Activated T-cell treated with anti-CD3 and anti-CD28 coated beads for 1 hour (primary cell): ENCODE results near the gene NRG3.

ENCODE experiments used
- DNase-seq: peaks from one replicate; pipeline ENCODE4 v3.0.0-alpha.2; 2020; ENCODE audit warnings: low read depth

The NRG3 gene

DNA sequence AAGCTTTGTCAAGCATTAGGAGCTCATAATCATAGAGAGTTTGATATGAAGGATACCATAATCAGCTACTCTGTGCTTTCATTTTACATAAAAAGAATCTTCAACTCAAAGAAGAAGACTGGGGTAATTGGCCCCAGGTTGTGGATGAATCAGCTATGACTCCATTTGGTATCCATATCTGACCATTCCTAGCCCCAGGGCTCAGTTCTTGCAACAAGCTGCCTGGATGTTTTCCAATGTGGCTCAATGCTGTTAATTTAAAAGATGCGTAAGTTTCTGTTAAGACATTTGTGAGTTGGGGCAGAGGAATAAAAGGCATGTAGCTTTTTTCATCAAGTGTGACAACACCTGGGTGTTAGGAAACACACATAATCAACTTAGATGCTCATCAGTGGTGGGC lies 951.1 kb downstream of the NRG3 start:
- DNase-seq = no peak

DNA sequence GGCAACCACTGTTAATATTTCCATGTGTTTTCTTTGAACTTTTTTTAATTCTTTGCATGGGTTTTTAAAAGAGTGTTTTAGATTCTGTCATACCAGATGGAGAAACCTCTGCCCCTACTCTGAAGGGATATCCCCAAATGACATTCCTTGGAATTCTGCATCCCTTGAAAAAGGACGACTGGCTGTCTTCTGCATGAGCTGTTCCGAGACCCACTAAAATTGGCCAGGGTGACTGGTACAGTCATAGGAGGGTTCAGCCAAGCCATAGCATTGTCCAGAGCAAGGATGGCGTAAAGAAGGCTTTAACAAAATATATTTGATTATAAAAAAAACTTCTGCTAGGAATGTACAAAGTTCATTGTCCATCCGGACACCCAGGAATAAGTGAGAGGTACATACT lies 952.9 kb downstream of the NRG3 start:
- DNase-seq = no peak

DNA sequence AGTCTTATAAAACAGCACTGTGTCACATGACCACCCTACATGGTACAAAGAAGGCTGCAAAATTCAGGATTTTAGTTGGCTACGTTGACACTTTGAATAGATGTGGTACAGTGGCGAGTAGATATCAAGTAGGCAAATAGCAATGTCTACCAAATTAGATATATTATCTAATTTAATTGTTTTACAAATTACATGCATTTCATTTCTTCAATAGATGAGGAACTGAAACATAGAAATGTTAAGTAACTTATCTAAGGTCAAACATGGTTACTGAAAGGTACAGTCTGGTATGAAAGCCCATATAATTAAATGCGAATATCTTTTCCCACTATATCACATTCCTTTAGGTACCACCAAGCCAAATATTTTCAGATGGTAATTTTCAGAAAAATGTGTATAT lies 972.2 kb downstream of the NRG3 start:
- no peak for DNase-seq

DNA sequence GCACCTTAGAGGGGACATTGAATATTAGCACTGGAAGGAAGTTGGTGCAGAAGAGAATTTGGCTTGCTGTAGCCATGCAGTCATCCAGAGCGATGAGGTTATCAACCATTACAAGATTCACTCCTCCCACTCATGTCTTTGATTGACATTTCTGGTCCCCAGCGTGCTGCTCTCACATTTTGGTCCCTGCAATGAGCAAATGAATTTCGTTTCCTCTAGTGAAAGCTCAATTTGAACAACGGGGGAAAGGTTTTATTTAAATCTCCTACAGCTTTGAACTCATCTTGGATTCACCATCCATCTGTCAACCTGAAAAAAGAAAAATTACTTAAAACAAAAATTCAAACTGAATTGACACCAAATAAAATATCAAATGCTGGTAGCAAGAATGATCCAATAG lies 975.2 kb downstream of the NRG3 start:
- no peak for DNase-seq

DNA sequence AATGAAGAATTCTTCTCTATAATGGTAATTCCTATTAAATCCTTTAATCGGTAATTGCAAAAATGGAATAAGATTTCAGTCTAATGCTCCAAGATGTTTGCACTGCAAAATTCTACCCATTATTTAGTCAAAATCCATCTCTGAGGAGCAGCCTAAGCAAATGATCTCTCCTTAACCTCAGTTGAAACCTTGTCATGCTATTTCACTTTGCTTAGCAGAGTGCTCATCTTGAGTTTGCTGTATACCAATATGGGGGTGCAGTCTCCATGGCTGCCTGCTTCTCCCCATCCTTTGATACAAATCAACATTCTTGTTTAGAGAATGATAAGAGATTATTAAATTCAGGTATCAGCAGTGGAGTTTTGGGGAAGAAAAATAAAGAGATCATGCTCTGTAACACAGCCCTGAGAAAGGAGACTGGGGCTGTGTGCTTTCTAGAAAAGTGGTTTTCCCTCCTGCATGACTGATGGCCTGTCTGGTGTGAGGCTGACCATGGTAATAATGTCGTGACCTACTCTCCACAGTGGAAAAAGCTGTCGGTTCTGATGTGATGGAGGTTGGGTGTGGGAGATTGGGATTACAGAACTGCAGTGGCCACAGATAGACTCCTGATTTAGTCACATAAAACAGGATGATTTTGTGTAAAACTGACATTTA lies 982.1 kb downstream of the NRG3 start:
- no peak for DNase-seq

DNA sequence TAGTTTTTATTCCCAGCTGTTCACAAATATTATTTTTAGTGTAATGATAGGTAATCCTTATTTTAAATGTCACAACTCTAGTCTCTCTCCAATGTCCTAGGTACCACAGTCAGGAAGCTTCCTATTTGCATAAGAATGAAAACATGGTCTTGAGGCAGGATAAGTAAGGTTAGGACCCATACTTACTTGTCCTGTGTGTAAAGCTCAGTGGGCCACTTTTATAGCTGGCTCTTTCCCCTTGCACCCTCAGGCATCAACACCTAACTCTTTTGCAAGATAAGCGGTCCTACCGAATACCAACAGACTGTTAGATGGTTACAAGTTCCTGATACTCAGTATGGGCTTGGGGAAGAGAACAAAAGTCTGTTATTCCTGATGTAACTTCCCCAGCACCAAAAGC lies 986.9 kb downstream of the NRG3 start:
- no peak for DNase-seq

DNA sequence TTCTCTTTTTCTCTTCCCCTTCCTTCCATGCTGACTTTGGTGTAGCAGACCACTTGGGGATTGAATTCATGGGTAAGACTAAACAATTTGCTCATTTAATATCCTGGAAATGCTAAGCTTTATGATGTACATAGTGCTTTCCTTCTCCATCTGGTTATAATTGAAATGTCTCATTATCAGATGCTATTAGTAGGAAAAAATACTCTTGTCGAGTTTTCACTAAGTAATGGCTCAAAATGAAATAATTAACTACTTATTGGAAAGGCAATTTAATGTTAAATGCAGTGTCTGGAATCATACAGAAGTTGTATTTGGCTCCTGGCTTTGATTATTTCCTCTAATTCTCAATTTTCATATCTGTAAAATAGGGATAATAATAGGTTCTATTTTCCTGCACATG lies 990.4 kb downstream of the NRG3 start:
- no peak for DNase-seq

DNA sequence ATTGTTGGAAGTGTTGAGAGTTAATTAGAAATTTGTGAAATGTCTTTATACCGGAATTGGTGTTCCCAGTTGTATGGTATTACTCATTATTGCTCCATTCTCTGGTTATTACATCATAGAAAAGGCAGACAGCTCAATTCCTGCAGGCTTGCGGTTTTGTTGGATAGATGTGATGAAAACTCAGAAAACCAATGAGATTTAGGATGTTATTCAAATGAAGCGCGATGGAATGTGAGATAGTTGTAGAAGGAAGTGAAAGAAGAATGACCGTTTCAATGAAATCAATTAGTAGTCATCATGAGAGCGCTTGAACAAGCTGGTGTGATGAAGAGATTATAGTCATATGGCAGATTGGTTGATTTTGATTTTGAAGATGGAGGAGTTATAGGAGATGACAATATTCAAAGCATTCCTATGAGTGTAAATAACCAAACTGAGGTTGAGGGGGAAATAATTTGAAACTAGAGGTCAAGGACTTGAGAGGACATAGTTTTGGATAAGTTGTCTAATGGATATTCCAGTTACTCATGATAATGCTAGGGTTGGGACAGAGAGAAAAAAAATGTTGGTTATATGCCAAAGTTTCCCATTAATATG lies 991.5 kb downstream of the NRG3 start:
- DNase-seq = no peak

DNA sequence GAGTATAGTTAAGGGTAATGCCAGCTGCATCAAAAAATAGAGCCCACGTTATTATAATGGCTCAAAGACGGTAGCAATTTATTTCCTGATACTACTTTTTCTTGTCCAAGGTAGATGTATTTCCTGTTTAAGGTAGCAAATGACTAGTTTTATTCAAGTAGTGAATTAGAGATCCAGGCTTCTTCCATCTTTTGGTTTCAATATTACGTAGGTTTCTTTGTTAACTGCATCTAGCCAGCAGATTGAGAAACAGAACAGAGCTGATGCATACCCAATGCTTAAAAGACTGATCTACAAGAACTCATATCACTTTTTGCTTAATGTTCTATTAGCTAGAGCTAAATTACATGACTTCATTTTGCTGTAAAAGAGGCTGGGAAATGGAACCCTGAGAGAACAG lies 992.1 kb downstream of the NRG3 start:
- no peak for DNase-seq

DNA sequence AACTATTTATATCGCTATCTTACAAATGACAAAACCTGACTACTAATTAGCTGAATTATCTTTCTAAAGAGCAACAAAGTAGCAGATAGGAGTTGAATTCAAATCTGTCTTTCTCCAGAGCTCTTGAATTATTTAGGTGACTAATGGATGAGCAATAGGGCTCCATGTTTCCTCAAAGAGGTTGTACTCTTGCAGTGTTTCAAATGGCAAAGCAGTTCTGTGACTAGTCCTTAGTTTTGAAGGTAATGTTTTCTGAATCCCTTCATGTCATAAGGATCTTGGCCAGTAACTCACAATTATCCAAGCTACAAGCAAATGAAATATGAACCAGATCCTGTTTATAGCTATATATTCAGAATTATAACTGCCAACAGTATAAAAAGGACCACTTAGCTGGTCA lies 999.7 kb downstream of the NRG3 start:
- DNase-seq = no peak

DNA sequence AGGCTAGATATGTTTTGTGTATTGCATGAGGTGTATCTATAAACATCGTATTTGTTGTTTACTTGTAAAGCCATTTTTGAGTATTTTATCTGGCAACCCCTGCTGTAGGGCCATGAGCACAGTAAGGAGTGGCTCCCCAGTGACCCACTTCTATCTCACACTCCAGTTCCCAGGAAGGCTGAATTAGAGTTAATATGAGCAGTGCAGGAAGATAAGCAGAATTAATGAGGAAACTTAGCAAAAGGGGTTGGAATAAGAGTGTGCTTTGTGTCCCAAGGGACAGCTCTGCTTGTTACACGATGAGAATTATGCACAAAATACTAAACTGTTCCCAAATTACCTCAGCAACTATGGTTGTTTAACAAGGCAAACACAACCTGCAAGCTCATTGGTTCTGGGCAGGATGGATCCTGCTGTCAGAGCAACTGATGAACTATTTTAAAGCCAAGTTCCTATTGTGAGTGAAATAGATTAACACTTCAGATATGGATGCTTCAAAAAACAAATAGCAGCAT lies 1005.8 kb downstream of the NRG3 start:
- DNase-seq = no peak

DNA sequence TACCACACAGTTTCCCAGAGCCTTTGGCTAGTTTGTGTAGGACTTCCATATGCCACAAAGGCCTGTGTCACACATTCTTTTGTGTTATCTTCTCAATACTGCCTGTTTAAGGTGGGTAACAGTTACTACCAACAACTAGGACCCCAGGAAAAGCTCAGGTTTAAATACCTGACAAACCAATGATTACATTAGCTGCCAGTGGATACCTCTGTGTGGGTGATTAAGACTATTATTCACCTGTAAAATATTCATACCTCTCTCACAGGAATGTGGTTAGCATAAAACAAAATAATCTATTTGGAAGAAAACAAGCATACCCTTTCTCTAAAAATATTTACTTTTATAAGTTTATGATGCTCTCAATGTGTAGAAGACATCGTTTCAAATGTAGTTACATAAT lies 1007.7 kb downstream of the NRG3 start:
- DNase-seq = no peak

DNA sequence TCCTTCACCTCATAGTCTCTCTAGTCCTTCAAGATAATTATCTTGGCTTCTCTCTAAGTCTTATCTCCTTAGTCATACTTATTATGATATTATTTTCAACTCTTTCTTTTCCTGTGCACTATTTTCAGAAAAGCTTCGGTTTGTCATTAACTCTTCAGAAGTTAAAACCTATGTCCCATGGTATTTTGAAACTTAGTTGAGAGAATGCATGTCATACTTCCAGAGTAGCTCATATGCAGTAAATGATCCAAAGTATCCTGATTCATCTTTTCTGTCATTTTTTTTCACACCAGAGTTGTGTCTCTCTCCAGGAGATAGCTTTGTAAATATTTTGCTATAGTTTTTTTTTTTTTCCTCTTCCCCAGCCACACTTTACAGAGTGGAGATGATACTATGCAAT lies 1008.6 kb downstream of the NRG3 start:
- no peak for DNase-seq

DNA sequence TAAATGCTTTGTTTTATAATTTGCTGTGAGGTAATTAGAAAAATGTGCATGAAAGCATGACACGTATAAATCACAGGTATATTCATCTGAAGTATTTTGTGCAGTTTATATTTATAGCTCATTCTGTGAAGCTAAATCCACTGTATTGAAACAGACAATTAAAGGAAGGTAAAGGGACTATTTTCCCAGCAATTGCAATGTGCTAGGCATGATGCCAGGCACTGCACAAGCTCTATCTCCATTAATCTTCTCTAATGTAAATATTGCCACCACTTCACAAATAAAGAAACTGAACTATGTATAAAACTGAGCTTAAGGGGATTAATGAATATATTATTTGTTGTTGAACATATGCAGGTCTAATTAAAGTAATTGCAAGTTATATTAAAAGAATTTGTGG lies 1012.5 kb downstream of the NRG3 start:
- no peak for DNase-seq

DNA sequence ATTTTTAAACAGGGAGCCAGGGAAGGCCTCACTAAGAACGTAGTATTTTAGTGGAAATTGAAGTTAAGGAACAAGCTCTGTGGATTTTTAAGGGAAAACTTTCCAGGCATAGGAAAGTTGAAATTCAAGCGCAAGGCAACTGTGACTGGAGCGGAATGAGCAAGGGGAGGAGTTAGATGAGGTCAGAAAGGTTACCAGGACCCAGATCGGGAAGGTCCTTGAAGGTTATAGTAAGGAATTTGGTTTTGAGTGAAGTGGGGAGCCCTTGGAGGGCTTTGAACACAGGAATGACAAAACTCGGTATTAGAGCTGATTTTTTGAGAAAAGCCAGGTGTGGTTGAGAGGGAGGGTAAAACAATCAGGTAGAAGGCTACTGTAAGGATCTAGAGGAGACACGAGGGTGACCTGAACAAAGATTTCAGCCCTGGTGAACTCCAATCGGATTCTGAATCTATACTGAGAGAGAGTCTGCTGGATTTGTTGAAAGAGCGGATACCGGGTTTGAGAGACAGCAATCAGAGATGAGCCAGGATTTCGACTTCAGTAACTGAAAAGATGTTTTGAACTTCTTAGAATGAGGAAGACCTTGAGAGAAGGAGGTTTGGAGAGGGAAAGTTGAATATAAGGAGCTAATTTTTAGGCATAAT lies 1013.9 kb downstream of the NRG3 start:
- no peak for DNase-seq

DNA sequence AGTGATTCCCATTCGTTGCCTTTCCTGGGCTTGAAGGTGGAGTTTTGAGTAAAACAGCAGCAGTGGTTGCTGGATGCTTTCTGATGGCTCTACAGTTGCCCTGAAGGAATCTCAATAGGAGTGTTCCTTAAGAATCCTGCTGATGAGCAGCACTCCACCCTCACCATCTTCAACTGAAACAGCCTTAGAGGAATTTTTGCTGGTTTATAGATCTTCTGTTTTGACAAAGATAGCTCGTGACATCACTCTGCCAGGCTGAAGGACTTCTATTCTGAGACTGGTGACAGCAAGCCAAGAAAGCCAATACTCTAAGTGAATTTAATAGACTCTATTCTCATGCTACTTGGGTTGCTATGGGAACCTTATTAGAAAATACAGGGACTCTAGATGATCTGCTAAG lies 1014.7 kb downstream of the NRG3 start:
- no peak for DNase-seq

DNA sequence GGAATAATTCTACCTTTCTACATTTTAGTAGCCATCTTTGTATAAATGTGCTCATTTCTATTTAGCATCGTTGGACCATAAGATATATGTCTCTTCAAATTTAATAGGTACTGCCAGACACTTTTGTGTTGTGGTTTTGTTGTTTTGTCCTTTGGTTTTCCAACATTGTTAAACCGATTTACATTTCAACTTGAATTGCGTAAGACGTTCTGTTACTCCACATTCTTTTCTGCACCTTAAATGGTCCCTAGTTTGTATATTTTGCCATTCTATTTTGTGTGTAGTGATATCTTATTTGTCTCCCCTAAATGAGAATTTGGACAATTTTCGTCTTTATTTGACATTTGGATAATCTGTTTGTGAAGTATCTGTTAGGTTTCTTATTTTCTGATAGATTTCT lies 1015.6 kb downstream of the NRG3 start:
- no peak for DNase-seq

DNA sequence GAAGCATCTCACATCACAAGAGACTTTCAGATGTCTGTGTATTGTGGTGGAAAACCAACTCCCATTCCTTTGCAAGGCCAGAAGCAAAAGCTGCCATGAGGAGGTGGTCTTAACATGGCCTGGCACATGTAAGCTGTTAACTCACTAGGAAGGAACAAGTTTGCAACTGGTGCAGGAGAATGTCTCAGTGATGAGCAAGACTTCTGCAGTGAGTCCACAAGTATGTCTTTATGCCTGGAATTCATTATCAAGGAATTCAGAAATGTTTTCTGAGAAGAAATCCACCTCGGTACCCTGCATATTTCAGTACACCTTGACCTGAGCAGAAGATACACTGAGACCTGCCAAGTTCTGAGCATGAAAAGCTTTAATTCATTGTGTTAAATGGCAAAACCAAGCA lies 1033.1 kb downstream of the NRG3 start:
- no peak for DNase-seq

DNA sequence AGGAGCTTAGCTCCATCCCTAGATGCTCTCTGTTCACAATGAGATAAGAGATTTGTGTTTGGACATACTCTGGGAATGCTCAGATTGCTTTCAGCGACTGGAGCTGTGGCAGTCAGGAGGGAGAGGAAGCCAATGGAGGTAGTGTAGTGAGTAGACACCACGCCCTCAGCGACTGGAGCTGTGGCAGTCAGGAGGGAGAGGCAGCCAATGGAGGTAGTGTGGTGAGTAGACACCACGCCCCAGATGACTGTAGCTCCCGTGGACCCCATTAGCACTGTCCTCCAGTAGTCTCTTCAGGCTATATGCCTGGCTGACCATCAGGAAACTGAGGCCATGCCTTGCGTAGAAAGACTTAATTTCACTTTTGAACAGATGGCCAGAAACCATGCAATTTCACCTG lies 1033.8 kb downstream of the NRG3 start:
- no peak for DNase-seq

DNA sequence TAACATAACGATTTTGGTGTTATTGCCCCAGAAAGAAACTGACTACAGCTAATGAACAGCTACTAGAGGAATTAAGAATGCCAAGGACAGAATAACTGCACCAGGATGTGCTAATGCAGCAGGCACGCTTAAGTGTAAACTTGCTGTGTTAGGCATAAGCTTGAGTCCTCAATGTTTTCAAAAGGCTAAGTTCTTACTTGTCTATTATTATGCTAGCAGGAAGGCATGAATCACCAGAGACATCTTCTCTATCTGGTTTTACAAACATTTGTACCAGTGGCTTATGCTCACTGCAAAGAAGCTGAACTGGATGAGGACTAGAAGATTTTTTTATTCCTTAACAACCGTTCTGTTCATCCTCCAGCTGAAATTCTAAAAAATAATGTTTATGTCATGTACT lies 1035.3 kb downstream of the NRG3 start:
- DNase-seq = no peak

DNA sequence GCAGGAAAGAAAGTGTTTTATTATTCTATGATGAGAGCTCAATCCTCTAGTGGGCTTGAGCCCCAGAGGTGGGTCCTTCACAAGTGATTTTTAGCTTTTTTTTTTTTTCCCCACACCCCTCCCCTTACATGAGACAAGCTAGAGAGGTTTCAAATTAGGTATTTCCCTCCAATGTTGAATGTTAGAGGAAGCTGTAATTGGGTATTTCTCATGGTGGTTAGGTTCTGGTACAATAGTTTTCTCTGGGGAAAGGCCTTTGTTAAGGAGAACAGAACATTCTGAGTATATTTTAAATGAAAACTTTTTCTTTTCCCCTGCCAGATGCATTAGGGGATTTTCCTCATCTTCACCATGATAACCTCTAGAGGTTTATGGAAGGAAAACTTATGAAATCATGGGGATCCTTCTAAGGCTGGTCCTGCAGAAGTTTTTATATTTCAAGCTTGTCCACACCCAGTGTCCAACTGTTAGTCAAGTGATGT lies 1039.7 kb downstream of the NRG3 start:
- DNase-seq = no peak

DNA sequence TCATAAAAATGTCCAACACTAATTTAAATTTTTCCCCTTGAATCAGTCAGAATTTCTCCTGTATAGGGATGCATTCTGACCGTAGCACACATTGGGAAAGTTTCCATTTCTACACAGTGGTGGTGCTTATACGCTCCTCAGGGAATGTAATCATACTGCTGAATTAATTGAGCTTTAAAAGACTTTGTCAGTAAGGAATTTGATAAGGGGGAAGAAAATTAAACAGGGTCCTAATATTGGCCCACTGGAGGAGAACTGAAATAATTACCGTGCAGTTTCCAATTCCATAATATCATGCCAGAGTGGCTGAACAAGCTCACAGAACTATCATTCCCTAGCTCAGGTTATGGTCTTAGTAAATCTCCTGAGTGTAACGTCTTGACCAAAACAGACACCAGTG lies 1041.9 kb downstream of the NRG3 start:
- DNase-seq = no peak

DNA sequence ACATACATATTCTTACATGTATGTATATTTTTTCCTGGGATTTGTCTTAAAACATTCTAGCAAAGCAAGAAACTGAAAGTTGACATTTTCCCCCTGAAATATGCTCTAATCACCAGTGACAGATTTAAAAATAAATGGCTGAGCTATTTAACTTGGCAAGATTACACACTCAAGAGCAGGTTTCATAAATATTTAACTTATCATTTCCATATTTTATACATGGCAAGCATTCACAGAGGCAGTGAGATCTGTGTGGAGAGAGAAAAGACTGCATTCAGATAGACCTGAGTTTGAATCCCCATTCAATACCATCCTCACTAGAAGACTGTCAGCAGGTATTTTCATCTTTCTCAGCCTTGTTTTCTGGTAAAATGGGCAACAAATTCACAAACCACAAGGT lies 1043.0 kb downstream of the NRG3 start:
- no peak for DNase-seq

DNA sequence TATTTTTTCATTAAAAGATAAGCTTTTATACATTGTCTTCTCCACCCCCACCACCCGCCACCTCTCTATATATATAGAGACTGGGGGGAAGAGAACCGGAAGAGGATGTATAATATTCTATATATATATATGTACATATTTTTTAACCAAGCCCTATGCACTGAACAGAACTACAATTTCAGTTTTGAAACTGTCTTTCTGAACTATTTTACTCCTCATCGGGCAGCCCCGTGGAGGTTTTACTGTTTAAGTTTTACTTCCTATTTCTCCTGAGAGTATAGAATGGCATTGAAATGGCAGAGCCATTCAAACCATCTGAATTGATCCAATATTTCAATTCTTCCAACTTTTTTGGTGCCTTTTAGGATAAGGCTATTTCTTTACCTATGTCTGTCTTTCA lies 1047.1 kb downstream of the NRG3 start:
- DNase-seq = no peak
